Globus pallidus (tissue), 1 donor: ENCODE results near the gene PPP2R3C.
"Not testable (repeated sequence)": the region's sequence is repeated elsewhere in the genome, so short reads cannot be mapped to it uniquely, and the experiment has no call there.

ENCODE experiments used
- DNase-seq: peaks from one replicate; pipeline ENCODE4 v3.0.0-alpha.2; 2015; ENCODE audit warnings: low spot score

Gene PPP2R3C

DNA sequence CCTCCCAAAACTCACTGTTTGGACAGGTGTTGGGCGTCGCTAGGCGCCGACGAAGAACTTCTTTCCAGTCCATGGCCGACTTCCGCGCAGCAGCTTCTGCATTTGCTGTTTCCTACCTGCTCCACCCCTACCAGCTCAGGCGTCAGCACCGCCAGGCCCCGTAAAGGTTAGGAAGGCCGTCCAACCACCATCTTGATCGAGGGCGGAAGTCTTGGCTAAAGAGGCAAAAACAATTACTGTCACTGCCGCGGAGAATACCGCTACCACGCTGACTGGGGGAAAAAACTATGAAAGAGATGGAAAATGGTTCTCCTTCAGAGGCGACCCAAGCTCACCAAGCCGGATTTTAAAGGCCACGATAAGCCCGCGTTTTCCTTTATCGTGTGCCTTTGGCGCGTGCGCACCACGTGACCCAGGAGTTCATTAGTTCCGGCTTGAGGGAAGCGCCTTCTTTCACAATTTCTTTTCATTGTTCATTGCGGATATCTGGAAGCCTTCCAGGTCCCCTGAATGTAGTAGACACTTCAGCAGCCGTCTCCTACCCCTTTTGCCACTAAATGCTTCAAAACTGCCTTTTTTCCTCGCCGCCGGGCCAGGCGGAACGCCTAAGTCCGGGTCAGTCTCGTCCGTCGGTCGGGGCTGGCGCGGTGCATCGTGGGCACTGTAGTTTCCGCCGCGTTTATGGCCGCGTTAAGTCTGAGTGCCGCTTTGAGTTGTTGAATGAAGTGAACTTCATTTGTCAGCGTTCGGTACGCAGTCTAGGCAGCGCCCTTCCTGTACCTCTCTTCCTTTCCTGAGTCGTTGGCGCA is at the start of gene PPP2R3C, which contains the start of gene PRORP:
Gene PPP2R3C (minus strand): TSS at position 104 of the 809 bp plus-strand sequence. CDS start 31 bp downstream, at position 73.
Gene PRORP (plus strand): TSS at position 666 of the 809 bp plus-strand sequence. CDS start 694 bp downstream, outside the sequence.
- peak; percentile 93 for DNase-seq

DNA sequence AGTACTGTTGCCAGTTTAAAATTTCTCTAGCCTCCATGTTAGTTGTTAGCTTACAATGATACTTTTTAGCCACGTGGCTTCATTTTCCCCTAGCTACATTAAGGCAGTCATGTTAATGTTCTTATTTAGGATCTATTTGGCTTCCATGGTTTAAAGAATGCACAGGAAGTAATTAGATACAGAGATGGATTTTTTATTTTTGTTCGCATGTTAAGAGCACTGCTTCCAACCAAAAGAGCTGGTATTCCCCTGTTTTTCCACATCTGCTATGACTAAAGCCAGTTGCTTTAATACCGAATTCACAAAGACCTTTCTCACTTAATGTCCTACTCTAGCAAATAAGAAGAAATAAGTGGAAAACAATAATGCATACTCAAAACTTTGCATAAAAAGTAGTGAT is 45.7 kb upstream of the PPP2R3C start:
- no peak for DNase-seq

GRCh38 chr14:35164849-35165248 is 43.1 kb upstream of the PPP2R3C start:
- no peak for DNase-seq

- DNase-seq: no peak
Measured at GRCh38 chr14:35163384-35163783, 41.6 kb upstream of the PPP2R3C start.

- DNase-seq: no peak
Measured at GRCh38 chr14:35161231-35161630, 39.4 kb upstream of the PPP2R3C start.

DNA sequence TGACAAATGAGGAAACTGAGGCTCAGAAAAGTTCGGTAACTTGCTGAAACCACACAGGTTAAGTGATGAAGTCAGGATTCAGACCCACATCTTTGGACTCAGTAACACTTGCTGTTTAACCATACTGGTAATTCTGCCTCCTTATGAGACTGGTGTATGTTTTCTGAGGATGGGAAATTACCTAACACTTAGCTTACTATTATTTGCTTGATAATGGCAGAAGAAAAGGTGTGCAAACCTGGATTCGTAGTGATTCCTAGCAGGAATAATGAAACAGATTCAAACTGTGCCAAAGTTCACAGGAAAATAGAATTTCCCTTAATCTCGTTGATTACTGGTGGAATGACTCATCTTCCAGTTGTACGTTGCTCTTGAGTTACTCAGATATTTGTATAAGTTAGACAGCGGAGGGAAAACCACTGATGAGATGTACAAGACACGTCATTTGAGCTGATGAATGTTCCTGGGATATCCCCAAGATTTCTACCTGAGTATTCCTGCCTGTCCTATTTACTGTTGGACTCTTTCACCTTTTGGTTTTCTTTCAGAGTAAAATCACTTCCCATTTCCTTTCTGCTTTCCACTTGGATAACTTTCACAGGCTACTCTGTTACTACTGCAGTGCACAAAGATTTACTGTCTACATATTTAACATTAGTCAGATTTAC is 38.1 kb upstream of the PPP2R3C start:
- no peak for DNase-seq

DNA sequence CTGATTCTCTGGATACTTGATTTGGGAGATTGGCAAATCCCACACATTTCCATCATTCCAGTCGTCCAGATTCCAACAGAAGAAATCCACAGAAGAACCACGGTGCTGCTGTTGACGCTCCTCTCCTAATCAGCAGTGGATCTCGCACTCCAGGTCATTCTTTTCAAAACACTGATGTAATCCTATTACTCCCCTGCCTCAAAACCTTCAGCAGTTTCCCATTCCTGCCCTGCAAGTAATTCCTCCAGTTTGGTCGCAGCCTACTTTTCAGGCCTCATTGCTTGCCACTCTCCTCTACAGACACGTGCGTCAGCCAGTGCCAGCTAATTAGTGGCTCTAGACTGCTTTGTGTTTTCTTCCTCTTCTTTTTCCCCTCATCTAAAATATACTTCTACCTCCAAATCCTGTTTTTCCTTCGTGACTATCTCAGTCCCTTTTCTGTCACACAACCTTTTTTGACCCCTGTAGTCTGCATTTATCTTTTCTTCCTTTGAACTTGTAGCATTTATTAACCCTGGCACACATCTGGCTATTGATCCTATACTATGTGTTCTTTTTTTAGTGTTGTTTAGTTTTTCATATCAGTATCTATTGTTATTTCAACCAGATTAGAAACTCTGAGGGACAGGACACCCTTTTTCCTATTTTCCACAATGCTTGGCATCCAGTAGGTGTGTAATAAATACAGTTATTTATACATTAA is 37.3 kb upstream of the PPP2R3C start:
- no peak for DNase-seq

GRCh38 chr14:35158491-35158890 is 36.7 kb upstream of the PPP2R3C start:
- DNase-seq: no peak

- DNase-seq: no peak
Measured at GRCh38 chr14:35155962-35156361, 34.2 kb upstream of the PPP2R3C start.

DNA sequence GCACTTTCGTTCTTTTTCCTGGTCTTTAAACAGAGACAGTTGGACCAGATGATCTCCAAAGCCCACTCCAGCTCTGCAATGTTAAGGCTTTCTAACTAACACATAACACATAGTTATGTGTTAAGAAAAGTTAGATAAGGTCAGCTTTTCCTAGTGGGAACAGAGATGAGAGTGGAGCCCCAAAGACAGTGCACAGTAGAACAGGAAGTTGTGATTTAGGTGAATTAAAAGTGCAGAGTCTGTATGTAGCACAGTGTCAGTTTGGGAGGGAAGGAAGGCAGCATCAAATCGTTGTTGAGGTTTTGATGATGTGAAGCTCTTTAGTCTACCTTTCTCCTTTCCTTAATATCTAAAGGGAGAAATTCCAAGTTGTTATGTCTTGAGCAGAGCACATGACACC is 32.2 kb upstream of the PPP2R3C start:
- DNase-seq: no peak

- not testable (repeated sequence) for DNase-seq
Measured at GRCh38 chr14:35152531-35152930, 30.7 kb upstream of the PPP2R3C start.

DNA sequence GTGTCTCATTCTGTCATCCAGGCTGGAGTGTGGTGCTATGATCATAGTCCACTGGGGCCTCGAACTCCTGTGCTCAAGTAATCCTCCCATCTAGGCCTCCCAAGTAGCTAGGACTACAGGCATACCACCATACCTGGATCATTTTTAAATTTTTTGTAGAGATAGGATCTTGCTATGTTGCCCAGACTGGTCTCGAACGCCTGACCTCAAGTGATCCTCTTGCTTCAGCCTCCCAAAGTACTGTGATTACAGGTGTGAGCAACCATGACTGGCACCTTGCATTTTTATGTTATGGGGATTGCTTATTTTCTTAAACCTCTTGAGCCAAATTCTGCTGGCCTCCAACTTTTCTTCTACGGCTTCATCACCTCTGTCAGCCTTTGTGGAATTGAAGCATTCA is 27.4 kb upstream of the PPP2R3C start:
- DNase-seq: no peak

DNA sequence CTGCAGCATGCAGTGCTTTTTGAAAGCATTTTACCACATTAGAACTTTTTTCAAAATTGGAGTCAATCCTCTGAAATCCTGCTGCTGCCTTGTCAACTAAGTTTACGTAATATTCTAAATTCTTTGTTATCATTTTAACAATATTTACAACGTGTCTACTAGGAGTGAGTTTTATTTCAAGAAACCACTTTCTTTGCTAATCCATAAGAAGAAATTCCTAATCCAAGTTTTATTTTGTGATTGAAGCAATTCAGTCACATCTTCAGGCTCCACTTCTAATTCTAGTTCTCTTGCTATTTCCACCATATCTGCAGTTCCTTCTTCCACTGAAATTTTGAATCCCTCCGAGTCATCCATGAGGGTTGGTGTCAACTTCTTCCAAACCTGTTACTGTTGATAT is 25.9 kb upstream of the PPP2R3C start:
- DNase-seq: no peak

- DNase-seq: no peak
Measured at GRCh38 chr14:35147186-35147585, 25.4 kb upstream of the PPP2R3C start.

- DNase-seq: no peak
Measured at GRCh38 chr14:35146711-35147149, 24.9 kb upstream of the PPP2R3C start.

- DNase-seq: no peak
Measured at GRCh38 chr14:35144029-35144428, 22.2 kb upstream of the PPP2R3C start.

- no peak for DNase-seq
Measured at GRCh38 chr14:35140718-35141581, 19.2 kb upstream of the PPP2R3C start.

DNA sequence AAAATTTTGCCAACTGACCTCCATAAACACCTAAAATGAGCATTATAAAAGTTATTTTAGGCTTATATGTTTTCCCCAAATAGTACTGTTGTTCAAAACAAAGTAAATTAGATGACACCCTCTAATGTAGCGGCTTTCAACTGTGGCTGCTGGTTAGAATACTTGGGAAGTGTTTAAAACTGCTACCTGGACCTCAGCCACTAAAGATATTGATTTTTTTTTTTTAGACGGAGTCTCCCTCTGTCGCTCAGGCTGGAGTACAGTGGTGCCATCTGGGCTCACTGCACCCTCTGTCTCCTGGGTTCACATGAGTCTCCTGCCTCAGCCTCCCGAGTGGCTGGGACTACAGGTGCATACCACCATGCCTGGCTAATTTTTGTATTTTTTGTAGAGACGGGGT is 16.8 kb upstream of the PPP2R3C start:
- DNase-seq: no peak

GRCh38 chr14:35134329-35135123 is 12.7 kb upstream of the PPP2R3C start:
- no peak for DNase-seq

GRCh38 chr14:35133542-35134328 is 11.9 kb upstream of the PPP2R3C start:
- no peak for DNase-seq
